ENCODE measurements around the gene TMED10. TPM values are rescaled to one million over a fixed set of nuclear protein-coding genes. Genes with fewer than 3 reads are reported as not detected.

TMED10 gene
- total and polyA plus RNA-seq, 2 of the 13 experiments (the other 11 are each of a cell fraction or from before 2014, with no cell fraction given), result 311 to 377 TPM

GRCh38 chr14:75126679-75127473 is 49.5 kb downstream of the TMED10 start, which contains the start of gene NEK9 (continued):
- peak; percentile 96 for TF ChIP-seq ASH2L (IDR thresholded peaks at IDR 0.05; ENCODE audit: insufficient read length, low read depth, low read length)
- no peak for TF ChIP-seq SSRP1 (CRISPR knock-in tag; IDR thresholded peaks at IDR 0.05)
- TF ChIP-seq ZNF543 (CRISPR knock-in tag; IDR thresholded peaks at IDR 0.05), result peak; percentile 85
- TF ChIP-seq KLF6 (CRISPR knock-in tag; IDR thresholded peaks at IDR 0.05), result peak; percentile 94; the same call in 1 of the 2 replicates
- TF ChIP-seq, protein P1, sequence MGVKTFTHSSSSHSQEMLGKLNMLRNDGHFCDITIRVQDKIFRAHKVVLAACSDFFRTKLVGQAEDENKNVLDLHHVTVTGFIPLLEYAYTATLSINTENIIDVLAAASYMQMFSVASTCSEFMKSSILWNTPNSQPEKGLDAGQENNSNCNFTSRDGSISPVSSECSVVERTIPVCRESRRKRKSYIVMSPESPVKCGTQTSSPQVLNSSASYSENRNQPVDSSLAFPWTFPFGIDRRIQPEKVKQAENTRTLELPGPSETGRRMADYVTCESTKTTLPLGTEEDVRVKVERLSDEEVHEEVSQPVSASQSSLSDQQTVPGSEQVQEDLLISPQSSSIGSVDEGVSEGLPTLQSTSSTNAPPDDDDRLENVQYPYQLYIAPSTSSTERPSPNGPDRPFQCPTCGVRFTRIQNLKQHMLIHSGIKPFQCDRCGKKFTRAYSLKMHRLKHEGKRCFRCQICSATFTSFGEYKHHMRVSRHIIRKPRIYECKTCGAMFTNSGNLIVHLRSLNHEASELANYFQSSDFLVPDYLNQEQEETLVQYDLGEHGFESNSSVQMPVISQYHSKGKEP (CRISPR knock-in tag; IDR thresholded peaks at IDR 0.05), result peak; percentile 90
- TF ChIP-seq KDM5B (CRISPR knock-in tag; IDR thresholded peaks at IDR 0.05; ENCODE audit: borderline replicate concordance), result peak; percentile 77; the same call in 1 of the 2 replicates
- no peak for TF ChIP-seq ZNF720 (CRISPR knock-in tag; IDR thresholded peaks at IDR 0.05)
- TF ChIP-seq KAT2B (IDR thresholded peaks at IDR 0.05; ENCODE audit: borderline replicate concordance, low read depth, low read length), result no peak
- peak; percentile 60; the same call in 1 of the 2 replicates for TF ChIP-seq NAIF1 (CRISPR knock-in tag; IDR thresholded peaks at IDR 0.05; ENCODE audit: borderline replicate concordance)
- TF ChIP-seq PHB2 (IDR thresholded peaks at IDR 0.05; ENCODE audit: partially characterized antibody), result no peak
- TF ChIP-seq POLR2A (IDR thresholded peaks at IDR 0.05; ENCODE audit: insufficient read depth in 1 of 2, low read depth in 2 of 2, low read length in 2 of 2), result peak; percentile 90 to 93
- TF ChIP-seq MAF1 (CRISPR knock-in tag; IDR thresholded peaks at IDR 0.05; ENCODE audit: borderline replicate concordance), result no peak
- TF ChIP-seq, protein P2, sequence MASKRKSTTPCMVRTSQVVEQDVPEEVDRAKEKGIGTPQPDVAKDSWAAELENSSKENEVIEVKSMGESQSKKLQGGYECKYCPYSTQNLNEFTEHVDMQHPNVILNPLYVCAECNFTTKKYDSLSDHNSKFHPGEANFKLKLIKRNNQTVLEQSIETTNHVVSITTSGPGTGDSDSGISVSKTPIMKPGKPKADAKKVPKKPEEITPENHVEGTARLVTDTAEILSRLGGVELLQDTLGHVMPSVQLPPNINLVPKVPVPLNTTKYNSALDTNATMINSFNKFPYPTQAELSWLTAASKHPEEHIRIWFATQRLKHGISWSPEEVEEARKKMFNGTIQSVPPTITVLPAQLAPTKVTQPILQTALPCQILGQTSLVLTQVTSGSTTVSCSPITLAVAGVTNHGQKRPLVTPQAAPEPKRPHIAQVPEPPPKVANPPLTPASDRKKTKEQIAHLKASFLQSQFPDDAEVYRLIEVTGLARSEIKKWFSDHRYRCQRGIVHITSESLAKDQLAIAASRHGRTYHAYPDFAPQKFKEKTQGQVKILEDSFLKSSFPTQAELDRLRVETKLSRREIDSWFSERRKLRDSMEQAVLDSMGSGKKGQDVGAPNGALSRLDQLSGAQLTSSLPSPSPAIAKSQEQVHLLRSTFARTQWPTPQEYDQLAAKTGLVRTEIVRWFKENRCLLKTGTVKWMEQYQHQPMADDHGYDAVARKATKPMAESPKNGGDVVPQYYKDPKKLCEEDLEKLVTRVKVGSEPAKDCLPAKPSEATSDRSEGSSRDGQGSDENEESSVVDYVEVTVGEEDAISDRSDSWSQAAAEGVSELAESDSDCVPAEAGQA (IDR thresholded peaks at IDR 0.05; ENCODE audit: low read depth), result peak; percentile 75; the same call in 1 of the 2 replicates
- TF ChIP-seq, protein P2 (CRISPR knock-in tag; IDR thresholded peaks at IDR 0.05; ENCODE audit: borderline replicate concordance), result 0 out of 2 replicates have a peak, but pooled peaks have one; percentile 41
- peak; percentile 95 for TF ChIP-seq ZFP91 (CRISPR knock-in tag; IDR thresholded peaks at IDR 0.05; ENCODE audit: borderline replicate concordance)
- peak; percentile 76; the same call in 1 of the 2 replicates for TF ChIP-seq ATF2 (CRISPR knock-in tag; IDR thresholded peaks at IDR 0.05)
